Measurements from ENCODE around the gene PRPF6. TPM values are rescaled to one million over a fixed set of nuclear protein-coding genes. Genes with fewer than 3 reads are reported as not detected.

PRPF6 gene
- total and polyA plus RNA-seq, 2 of the 13 experiments (the other 11 are each of a cell fraction or from before 2014, with no cell fraction given): 63.7 to 101 TPM

DNA sequence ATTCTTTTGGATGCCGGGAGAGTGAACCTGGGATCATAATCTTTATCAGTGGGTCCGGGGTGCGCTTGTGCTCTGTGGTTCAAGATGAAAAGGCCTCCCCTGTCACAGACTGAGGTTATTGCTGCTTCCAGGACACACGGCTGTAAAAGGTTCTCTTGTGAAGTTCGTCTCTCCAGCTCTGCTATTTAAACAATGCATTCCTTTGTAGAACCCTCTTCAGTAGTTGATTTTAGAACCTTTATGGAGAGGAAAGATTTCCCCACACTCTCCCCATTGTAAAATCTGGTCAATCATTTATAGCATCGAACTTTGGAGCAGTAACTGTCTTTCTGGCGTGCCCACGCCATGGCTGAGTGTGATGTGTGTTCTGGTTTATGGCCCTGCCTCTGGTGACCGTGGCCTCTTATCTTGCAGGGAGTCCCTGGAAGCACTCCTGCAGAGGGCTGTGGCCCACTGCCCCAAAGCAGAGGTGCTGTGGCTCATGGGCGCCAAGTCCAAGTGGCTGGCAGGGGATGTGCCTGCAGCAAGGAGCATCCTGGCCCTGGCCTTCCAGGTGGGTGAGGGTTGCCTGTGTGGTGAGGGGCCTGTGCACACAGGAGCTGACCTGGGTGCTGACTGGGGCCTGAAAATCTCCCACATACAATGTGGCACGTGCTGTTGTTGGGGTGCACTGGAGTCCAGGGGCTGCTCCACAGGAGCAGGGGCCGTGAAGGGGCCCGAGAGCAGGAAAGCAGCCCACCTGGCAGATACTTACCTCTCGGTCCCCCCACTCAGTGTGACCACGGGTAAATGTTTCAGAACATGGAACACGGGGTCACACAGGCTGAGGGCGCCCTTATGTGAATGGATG, 43.4 kb downstream of the PRPF6 start (continued):
- TF ChIP-seq, protein P1, sequence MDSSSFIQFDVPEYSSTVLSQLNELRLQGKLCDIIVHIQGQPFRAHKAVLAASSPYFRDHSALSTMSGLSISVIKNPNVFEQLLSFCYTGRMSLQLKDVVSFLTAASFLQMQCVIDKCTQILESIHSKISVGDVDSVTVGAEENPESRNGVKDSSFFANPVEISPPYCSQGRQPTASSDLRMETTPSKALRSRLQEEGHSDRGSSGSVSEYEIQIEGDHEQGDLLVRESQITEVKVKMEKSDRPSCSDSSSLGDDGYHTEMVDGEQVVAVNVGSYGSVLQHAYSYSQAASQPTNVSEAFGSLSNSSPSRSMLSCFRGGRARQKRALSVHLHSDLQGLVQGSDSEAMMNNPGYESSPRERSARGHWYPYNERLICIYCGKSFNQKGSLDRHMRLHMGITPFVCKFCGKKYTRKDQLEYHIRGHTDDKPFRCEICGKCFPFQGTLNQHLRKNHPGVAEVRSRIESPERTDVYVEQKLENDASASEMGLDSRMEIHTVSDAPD (CRISPR knock-in tag; IDR thresholded peaks at IDR 0.05): peak; percentile 99
- TF ChIP-seq ZNF274 (CRISPR knock-in tag; IDR thresholded peaks at IDR 0.05): peak; percentile 98
- TF ChIP-seq, protein P2, sequence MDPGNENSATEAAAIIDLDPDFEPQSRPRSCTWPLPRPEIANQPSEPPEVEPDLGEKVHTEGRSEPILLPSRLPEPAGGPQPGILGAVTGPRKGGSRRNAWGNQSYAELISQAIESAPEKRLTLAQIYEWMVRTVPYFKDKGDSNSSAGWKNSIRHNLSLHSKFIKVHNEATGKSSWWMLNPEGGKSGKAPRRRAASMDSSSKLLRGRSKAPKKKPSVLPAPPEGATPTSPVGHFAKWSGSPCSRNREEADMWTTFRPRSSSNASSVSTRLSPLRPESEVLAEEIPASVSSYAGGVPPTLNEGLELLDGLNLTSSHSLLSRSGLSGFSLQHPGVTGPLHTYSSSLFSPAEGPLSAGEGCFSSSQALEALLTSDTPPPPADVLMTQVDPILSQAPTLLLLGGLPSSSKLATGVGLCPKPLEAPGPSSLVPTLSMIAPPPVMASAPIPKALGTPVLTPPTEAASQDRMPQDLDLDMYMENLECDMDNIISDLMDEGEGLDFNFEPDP (CRISPR knock-in tag; conservative IDR thresholded peaks at IDR 0.05): 0 out of 2 replicates have a peak, but pooled peaks have one; percentile 5
- TF ChIP-seq, protein P3, sequence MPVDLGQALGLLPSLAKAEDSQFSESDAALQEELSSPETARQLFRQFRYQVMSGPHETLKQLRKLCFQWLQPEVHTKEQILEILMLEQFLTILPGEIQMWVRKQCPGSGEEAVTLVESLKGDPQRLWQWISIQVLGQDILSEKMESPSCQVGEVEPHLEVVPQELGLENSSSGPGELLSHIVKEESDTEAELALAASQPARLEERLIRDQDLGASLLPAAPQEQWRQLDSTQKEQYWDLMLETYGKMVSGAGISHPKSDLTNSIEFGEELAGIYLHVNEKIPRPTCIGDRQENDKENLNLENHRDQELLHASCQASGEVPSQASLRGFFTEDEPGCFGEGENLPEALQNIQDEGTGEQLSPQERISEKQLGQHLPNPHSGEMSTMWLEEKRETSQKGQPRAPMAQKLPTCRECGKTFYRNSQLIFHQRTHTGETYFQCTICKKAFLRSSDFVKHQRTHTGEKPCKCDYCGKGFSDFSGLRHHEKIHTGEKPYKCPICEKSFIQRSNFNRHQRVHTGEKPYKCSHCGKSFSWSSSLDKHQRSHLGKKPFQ (CRISPR knock-in tag; IDR thresholded peaks at IDR 0.05; ENCODE audit: insufficient replicate concordance): no peak
- peak; percentile 89; the same call in 1 of the 2 replicates for TF ChIP-seq PAWR (CRISPR knock-in tag; IDR thresholded peaks at IDR 0.05; ENCODE audit: borderline replicate concordance)
- TF ChIP-seq, protein P4, sequence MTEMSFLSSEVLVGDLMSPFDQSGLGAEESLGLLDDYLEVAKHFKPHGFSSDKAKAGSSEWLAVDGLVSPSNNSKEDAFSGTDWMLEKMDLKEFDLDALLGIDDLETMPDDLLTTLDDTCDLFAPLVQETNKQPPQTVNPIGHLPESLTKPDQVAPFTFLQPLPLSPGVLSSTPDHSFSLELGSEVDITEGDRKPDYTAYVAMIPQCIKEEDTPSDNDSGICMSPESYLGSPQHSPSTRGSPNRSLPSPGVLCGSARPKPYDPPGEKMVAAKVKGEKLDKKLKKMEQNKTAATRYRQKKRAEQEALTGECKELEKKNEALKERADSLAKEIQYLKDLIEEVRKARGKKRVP (CRISPR knock-in tag; IDR thresholded peaks at IDR 0.05): peak in 1 of 2 experiments; percentile 57; a peak in 1 of 4 replicates
- no peak for TF ChIP-seq TBP (CRISPR knock-in tag; IDR thresholded peaks at IDR 0.05)
- TF ChIP-seq ZNF224 (CRISPR knock-in tag; IDR thresholded peaks at IDR 0.05): peak; percentile 51; the same call in 1 of the 2 replicates
- 0 out of 2 replicates have a peak, but pooled peaks have one; percentile 80 for TF ChIP-seq RCOR2 (CRISPR knock-in tag; IDR thresholded peaks at IDR 0.05)
- TF ChIP-seq, protein P5, sequence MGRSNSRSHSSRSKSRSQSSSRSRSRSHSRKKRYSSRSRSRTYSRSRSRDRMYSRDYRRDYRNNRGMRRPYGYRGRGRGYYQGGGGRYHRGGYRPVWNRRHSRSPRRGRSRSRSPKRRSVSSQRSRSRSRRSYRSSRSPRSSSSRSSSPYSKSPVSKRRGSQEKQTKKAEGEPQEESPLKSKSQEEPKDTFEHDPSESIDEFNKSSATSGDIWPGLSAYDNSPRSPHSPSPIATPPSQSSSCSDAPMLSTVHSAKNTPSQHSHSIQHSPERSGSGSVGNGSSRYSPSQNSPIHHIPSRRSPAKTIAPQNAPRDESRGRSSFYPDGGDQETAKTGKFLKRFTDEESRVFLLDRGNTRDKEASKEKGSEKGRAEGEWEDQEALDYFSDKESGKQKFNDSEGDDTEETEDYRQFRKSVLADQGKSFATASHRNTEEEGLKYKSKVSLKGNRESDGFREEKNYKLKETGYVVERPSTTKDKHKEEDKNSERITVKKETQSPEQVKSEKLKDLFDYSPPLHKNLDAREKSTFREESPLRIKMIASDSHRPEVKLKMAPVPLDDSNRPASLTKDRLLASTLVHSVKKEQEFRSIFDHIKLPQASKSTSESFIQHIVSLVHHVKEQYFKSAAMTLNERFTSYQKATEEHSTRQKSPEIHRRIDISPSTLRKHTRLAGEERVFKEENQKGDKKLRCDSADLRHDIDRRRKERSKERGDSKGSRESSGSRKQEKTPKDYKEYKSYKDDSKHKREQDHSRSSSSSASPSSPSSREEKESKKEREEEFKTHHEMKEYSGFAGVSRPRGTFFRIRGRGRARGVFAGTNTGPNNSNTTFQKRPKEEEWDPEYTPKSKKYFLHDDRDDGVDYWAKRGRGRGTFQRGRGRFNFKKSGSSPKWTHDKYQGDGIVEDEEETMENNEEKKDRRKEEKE (IDR thresholded peaks at IDR 0.05): no peak
- TF ChIP-seq ARNT2 (CRISPR knock-in tag; IDR thresholded peaks at IDR 0.05; ENCODE audit: low read depth): 0 out of 2 replicates have a peak, but pooled peaks have one; percentile 76
- TF ChIP-seq RFX1 (IDR thresholded peaks at IDR 0.05): no peak
- TF ChIP-seq GTF2F1 (IDR thresholded peaks at IDR 0.05; ENCODE audit: low read length): no peak
- peak; percentile 80; the same call in 1 of the 2 replicates for TF ChIP-seq IRX3 (CRISPR knock-in tag; IDR thresholded peaks at IDR 0.05; ENCODE audit: borderline replicate concordance, low read depth)
- no peak for TF ChIP-seq MBNL3 (CRISPR knock-in tag; conservative IDR thresholded peaks at IDR 0.05)
- no peak for TF ChIP-seq TBL1XR1 (IDR thresholded peaks at IDR 0.05; ENCODE audit: borderline replicate concordance, low read length, partially characterized antibody)
- peak; percentile 74; the same call in 1 of the 2 replicates for TF ChIP-seq ZNF230 (CRISPR knock-in tag; IDR thresholded peaks at IDR 0.05)
- no peak for TF ChIP-seq ZNF207 (IDR thresholded peaks at IDR 0.05; ENCODE audit: borderline replicate concordance)
- TF ChIP-seq HNRNPL (IDR thresholded peaks at IDR 0.05; ENCODE audit: low read depth, low read length): peak; percentile 98

All from HepG2 (cell line).